Measurements from ENCODE around the gene NCOA1. TPM values are rescaled to one million over a fixed set of nuclear protein-coding genes. Genes with fewer than 3 reads are reported as not detected.
A peak's percentile ranks its signal among the peaks of the same experiment; 100 is the strongest.

Gene NCOA1
- total RNA-seq, 1 donor from 2014 or later, result 11.0 TPM

DNA sequence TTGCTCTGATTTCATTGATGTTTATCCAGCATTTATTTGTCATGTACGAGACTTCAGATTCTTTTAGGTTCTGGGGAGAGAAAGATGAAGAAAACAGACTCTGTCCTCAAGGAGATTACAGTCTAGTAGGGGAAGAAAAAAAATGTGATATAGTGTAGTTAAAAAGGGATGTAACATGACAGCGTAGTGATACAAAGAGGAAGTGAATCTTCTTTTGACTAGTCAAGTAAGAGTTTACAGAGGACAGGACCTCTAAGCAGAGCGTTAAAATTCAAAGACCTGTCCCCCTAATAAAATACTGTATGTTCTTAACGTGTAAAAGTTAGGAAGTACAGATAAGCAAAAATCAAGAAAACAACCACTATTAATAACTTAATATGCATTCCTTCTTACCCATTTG is 47.7 kb downstream of the NCOA1 start:
- TF ChIP-seq, protein P1, sequence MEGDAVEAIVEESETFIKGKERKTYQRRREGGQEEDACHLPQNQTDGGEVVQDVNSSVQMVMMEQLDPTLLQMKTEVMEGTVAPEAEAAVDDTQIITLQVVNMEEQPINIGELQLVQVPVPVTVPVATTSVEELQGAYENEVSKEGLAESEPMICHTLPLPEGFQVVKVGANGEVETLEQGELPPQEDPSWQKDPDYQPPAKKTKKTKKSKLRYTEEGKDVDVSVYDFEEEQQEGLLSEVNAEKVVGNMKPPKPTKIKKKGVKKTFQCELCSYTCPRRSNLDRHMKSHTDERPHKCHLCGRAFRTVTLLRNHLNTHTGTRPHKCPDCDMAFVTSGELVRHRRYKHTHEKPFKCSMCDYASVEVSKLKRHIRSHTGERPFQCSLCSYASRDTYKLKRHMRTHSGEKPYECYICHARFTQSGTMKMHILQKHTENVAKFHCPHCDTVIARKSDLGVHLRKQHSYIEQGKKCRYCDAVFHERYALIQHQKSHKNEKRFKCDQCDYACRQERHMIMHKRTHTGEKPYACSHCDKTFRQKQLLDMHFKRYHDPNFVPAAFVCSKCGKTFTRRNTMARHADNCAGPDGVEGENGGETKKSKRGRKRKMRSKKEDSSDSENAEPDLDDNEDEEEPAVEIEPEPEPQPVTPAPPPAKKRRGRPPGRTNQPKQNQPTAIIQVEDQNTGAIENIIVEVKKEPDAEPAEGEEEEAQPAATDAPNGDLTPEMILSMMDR (conservative IDR thresholded peaks at IDR 0.05; ENCODE audit: low read depth, low read length), result no peak
- no peak for DNase-seq (ENCODE audit: low read depth)
- no peak overlapping the region for H3K4me3 ChIP-seq (ENCODE audit: low read depth, low read length)

DNA sequence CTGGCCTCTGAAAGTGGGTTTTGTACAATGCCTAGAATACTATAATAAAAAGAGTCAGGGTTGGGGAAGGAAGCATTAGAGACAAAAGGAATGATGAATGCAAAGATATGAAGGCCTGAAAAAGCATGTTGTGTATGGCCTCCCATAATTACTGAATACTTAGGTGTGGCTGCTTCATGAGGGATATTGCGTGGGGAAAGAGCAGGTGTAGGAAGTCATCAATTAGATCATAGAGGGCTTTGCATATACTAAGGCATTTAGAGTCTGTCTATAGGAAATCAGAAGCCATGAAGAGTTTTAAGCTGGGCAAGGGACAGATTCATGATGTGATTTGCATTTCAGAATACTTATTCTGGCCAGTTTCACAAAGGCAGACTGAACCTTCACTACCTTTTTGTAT is 48.2 kb downstream of the NCOA1 start:
- H3K4me3 ChIP-seq (ENCODE audit: low read depth, low read length), result no peak overlapping the region
- no peak for DNase-seq (ENCODE audit: low read depth)
- TF ChIP-seq, protein P1 (conservative IDR thresholded peaks at IDR 0.05; ENCODE audit: low read depth, low read length), result no peak

DNA sequence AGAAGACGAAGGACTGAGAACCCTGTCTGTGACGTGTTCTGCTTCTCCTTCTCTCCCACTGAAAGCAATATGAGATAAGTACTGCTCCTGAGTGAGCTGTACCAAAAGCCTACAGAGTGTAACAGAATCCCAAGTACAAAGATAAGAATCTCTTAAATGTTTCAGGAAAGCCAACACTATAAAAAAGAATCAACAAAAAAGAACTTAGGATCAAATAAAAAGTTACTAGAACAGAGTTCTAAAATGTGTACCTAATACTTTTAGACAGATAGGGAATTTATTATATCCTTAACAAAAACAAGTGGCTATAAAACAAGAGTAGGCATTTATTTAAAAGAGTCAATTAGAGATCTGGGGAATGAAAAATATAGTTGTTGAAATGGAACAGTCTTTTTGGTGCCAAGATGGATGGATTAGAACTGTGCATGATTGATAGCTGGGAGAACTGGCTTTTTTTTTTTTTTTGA is 49.0 kb downstream of the NCOA1 start:
- TF ChIP-seq, protein P1 (conservative IDR thresholded peaks at IDR 0.05; ENCODE audit: low read depth, low read length), result no peak
- no peak overlapping the region for H3K4me3 ChIP-seq (ENCODE audit: low read depth, low read length)
- DNase-seq (ENCODE audit: low read depth), result no peak

DNA sequence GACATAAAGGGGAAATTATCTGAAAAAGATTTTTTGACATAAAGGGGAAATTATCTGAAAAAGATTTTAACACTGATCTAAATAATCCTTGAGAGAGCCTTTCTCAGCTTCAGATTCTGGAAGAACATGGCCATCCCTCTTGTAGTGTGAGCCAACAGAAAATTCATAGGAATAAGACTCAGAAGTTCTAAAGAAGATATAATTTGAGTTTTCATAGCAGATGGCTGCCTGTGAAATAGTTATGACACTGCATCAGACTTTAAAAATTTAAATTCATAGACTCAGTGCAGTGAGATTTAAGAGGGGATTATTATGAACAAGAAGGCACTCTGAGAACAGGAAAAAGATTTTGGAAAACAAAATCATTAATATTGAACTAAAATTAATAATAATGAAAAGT is 50.6 kb downstream of the NCOA1 start:
- TF ChIP-seq, protein P1 (conservative IDR thresholded peaks at IDR 0.05; ENCODE audit: low read depth, low read length), result no peak
- no peak overlapping the region for H3K4me3 ChIP-seq (ENCODE audit: low read depth, low read length)

DNA sequence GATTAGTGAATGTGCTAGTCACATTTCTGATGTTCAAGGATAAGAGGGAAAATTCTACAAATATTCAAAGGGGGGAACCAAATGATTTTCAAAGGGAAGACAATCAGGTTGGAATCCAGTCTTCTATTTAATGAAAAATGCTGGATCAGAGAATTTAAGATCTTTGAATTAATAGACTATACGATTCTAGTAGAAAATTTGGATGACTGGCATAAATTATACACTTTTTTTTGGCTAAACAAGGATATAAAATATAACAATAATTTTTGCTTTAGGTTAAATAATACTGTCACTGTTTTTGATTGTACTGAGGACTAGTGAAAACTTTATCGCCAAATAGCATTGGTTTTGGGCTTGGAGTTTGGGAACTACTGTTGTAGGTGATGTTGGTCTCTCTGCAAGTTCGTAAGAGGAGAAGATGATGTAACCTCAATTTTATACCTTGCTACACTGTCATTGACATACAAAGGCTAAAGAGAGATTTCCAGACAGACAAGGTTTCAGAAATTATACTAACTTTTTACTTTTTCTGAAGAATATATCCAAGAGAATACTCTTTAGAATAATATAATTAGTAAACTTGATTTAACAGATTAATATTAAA is 51.3 kb downstream of the NCOA1 start:
- DNase-seq (ENCODE audit: low read depth), result no peak
- no peak overlapping the region for H3K4me3 ChIP-seq (ENCODE audit: low read depth, low read length)
- TF ChIP-seq, protein P1 (conservative IDR thresholded peaks at IDR 0.05; ENCODE audit: low read depth, low read length), result no peak

More for the DNA sequence above, 50.6 kb downstream of the NCOA1 start:
- no peak for DNase-seq (ENCODE audit: low read depth)

DNA sequence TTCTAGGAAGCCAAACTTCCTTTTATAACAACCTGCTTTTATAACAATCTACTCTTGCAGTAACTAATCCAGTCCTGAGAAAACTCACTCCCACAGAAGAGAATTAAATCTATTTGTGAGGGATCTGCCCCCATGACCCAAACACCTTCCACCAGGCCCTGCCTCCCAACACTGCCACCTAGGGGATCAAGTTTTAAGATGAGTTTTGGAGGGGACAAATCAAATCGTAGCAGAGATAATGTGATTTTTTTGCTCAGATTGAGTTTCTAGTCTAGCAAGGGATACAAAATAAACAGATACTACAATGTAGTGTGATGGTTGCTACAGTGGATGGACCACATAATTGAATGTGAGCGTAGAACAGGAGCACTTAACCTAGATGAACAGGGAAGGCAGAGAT is 52.2 kb downstream of the NCOA1 start:
- DNase-seq (ENCODE audit: low read depth), result no peak
- no peak overlapping the region for H3K4me3 ChIP-seq (ENCODE audit: low read depth, low read length)
- TF ChIP-seq, protein P1 (conservative IDR thresholded peaks at IDR 0.05; ENCODE audit: low read depth, low read length), result peak; percentile 35

DNA sequence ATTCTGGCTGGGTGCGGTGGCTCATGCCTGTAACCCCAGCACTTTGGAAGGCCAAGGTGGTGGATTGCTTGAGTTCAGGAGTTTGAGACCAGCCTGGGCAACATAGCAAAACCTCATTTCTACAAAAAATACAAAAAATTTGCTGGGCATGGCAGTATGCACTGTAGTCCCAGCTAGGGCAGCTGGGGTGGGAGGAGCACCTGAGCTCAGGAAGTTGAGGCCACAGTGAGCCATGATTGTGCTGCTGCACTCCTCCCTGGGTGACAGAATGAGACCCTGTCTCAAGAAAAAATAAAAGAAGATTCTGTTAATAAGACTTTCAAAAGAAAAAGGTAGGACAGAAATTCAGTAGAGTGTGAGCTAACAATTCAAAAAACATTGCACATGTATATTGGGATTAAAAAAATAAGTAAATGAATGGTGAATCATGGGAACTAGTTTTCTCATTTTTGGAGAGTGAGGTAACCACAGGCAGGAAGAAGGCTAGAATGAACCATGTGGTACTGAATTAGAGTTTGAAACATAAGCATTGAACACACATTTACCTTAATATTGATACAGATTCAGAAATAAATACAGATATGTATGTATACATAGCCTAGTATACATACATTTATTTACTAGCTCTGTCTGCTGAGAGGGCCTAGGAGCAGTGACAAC is 53.5 kb downstream of the NCOA1 start:
- TF ChIP-seq, protein P1 (conservative IDR thresholded peaks at IDR 0.05; ENCODE audit: low read depth, low read length), result no peak
- DNase-seq (ENCODE audit: low read depth), result no peak
- no peak overlapping the region for H3K4me3 ChIP-seq (ENCODE audit: low read depth, low read length)

Measured in epithelial cell of proximal tubule (primary cell).